ENCODE results near the gene PLEKHN1. TPM values are rescaled to one million over a fixed set of nuclear protein-coding genes. Genes with fewer than 3 reads are reported as not detected.

The PLEKHN1 gene
- total RNA-seq, 1 donor from 2014 or later, result 15.2 TPM

DNA sequence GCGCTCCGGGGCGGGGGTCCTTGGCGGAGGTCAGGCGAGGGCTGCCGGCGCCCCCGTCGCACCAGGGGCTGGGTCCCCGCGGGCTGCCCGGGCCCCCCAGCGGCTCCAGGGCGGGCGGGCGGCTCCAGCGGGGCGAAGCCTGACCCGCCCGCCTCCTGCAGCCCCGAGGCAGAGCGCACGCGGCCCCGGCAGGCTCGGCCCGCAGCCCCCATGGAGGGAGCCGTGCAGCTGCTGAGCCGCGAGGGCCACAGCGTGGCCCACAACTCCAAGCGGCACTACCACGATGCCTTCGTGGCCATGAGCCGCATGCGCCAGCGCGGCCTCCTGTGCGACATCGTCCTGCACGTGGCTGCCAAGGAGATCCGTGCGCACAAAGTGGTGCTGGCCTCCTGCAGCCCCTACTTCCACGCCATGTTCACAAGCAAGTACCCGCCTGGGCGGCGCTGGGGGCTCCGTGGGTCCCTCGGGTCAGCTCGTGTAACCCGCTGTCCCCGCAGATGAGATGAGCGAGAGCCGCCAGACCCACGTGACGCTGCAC, 5.1 kb upstream of the PLEKHN1 start:
- Histone ChIP-seq H3K27ac (peak overlapping the region; percentile 48), H3K27me3 (no peaks in the 10 kb centered on the region), H3K4me3 (peak overlapping the region; percentile 96 to 97), H3K4me1 (peaks cover 39% of the 10 kb centered on the region), H3K9me3 (no peaks in the 10 kb centered on the region), H3K36me3 (peaks cover 0 to 12% of the 10 kb centered on the region in 2 donors)
- TF ChIP-seq POLR2A (IDR thresholded peaks at IDR 0.05) (no peak), POLR2AphosphoS5 (IDR thresholded peaks at IDR 0.05; ENCODE audit: insufficient read depth in 1 of 2, low read depth in 1 of 2) (no peak)
- TF ChIP-seq, protein P1, sequence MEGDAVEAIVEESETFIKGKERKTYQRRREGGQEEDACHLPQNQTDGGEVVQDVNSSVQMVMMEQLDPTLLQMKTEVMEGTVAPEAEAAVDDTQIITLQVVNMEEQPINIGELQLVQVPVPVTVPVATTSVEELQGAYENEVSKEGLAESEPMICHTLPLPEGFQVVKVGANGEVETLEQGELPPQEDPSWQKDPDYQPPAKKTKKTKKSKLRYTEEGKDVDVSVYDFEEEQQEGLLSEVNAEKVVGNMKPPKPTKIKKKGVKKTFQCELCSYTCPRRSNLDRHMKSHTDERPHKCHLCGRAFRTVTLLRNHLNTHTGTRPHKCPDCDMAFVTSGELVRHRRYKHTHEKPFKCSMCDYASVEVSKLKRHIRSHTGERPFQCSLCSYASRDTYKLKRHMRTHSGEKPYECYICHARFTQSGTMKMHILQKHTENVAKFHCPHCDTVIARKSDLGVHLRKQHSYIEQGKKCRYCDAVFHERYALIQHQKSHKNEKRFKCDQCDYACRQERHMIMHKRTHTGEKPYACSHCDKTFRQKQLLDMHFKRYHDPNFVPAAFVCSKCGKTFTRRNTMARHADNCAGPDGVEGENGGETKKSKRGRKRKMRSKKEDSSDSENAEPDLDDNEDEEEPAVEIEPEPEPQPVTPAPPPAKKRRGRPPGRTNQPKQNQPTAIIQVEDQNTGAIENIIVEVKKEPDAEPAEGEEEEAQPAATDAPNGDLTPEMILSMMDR (IDR thresholded peaks at IDR 0.05), result no peak
- DNase-seq (ENCODE audit: extremely low spot score in 2 of 2), result no peak
- intact Hi-C loops (cut with DNase I), result loop anchor here (5.0 kb wide), 1 partner anchor 54 kb away; no protein-coding TSS in a partner anchor

DNA sequence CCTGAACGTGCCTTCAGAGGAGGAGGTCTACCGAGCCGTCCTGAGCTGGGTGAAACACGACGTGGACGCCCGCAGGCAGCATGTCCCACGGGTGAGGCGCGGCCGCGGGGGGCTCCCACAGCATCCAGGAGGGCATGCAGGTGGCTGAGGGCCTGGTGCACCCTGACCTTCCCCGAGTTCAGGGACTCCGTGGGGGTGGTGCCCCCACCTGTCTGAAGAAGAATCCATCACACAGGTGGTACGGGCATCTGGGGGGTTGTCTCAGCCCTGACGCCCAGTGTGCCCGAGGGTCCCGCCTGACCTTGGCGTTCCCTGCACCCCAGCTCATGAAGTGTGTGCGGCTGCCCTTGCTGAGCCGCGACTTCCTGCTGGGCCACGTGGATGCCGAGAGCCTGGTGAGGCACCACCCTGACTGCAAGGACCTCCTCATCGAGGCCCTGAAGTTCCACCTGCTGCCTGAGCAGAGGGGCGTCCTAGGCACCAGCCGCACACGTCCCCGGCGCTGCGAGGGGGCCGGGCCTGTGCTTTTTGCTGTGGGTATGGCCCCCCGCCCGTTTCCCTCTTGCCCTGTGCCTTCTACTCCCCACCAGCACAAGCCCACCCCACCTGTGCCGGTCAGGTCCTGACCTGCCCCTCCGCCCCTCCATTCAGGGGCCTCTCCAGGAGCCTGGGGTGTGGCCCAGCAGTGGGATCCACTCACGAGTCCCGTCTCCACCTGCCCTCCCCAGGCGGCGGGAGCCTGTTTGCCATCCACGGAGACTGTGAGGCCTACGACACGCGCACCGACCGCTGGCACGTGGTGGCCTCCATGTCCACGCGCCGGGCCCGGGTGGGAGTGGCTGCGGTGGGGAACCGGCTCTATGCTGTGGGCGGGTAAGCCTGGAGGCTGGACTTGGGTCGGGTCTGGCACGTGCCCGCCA, 3.6 kb upstream of the PLEKHN1 start:
- intact Hi-C loops (cut with DNase I), result loop anchor here (5.0 kb wide), 1 partner anchor 55 kb away; no protein-coding TSS in a partner anchor

DNA sequence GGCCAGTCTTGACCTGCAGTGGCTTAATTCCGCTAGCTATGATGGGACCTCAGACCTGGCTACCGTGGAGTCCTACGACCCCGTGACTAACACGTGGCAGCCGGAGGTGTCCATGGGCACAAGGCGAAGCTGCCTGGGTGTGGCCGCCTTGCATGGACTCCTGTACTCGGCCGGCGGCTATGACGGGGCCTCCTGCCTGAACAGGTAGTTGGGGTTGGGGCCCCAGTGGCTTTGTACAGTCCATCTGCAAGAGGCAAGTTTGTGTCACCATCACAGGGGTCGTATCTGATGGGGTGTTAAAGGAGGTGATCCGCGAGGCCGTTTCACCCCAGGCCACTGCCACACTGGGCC, 3.0 kb upstream of the PLEKHN1 start:
- peaks cover 43% of the 10 kb centered on the region for H3K4me1 ChIP-seq
- no peaks in the 10 kb centered on the region for H3K27me3 ChIP-seq
- H3K4me3 ChIP-seq, result no peak overlapping the region
- H3K27ac ChIP-seq, result no peak overlapping the region
- intact Hi-C loops (cut with DNase I), result loop anchor here (5.0 kb wide), 1 partner anchor 56 kb away; no protein-coding TSS in a partner anchor
- DNase-seq (ENCODE audit: extremely low spot score in 2 of 2), result no peak
- no peaks in the 10 kb centered on the region for H3K9me3 ChIP-seq
- H3K36me3 ChIP-seq, result peaks cover 0 to 5% of the 10 kb centered on the region in 2 donors
- TF ChIP-seq POLR2AphosphoS5 (IDR thresholded peaks at IDR 0.05; ENCODE audit: insufficient read depth in 1 of 2, low read depth in 1 of 2), result no peak
- no peak for TF ChIP-seq POLR2A (IDR thresholded peaks at IDR 0.05)
- TF ChIP-seq, protein P1 (IDR thresholded peaks at IDR 0.05), result no peak

More for the DNA sequence above, 3.6 kb upstream of the PLEKHN1 start:
- TF ChIP-seq, protein P1 (IDR thresholded peaks at IDR 0.05), result no peak
- TF ChIP-seq POLR2AphosphoS5 (IDR thresholded peaks at IDR 0.05; ENCODE audit: insufficient read depth in 1 of 2, low read depth in 1 of 2) (no peak), POLR2A (IDR thresholded peaks at IDR 0.05) (no peak)
- H3K36me3 ChIP-seq, result peaks cover 0 to 5% of the 10 kb centered on the region in 2 donors
- H3K27me3 ChIP-seq, result no peaks in the 10 kb centered on the region
- H3K9me3 ChIP-seq, result no peaks in the 10 kb centered on the region
- no peak overlapping the region for H3K4me3 ChIP-seq
- no peak for DNase-seq (ENCODE audit: extremely low spot score in 2 of 2)
- H3K4me1 ChIP-seq, result peaks cover 45% of the 10 kb centered on the region
- H3K27ac ChIP-seq, result no peak overlapping the region

DNA sequence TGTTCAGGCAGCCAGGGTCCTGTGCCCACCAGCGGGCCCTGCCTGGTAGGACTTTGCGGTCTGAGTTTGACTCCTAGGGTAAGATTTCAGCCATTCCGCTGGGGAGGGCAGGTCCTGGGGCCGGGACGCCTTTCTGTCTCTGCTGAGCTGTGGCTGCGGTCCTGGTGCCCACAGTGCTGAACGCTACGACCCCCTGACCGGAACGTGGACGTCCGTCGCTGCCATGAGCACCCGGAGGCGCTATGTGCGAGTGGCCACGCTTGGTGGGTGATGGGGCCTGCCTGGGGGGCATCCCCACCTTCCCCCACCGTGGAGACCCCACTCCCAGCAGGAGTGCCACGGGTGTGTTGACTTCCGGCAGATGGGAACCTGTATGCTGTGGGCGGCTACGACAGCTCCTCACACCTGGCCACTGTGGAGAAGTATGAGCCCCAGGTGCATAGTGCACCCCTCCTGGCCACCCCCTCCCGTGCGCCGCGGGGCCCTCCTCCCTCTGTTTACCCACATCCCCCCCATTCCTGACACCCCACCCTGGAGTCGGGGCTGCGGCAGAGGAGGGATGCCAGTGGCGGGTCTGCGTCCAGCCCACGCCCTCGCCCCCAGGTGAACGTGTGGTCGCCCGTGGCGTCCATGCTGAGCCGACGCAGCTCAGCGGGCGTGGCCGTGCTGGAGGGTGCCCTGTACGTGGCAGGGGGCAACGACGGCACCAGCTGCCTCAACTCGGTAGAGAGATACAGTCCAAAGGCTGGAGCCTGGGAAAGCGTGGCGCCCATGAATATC, 2.3 kb upstream of the PLEKHN1 start:
- no peak for DNase-seq (ENCODE audit: extremely low spot score in 2 of 2)
- H3K4me3 ChIP-seq, result no peak overlapping the region
- H3K36me3 ChIP-seq, result peaks cover 0 to 5% of the 10 kb centered on the region in 2 donors
- H3K27ac ChIP-seq, result no peak overlapping the region
- H3K27me3 ChIP-seq, result no peaks in the 10 kb centered on the region
- TF ChIP-seq POLR2AphosphoS5 (IDR thresholded peaks at IDR 0.05; ENCODE audit: insufficient read depth in 1 of 2, low read depth in 1 of 2) (no peak), POLR2A (IDR thresholded peaks at IDR 0.05) (no peak)
- TF ChIP-seq, protein P1 (IDR thresholded peaks at IDR 0.05), result no peak
- intact Hi-C loops (cut with DNase I), result loop anchor here (5.0 kb wide), 1 partner anchor 57 kb away; no protein-coding TSS in a partner anchor
- no peaks in the 10 kb centered on the region for H3K9me3 ChIP-seq
- H3K4me1 ChIP-seq, result peaks cover 38% of the 10 kb centered on the region

All from vagina (tissue), 2 donors.